GM12878 (cell line): ENCODE data around the gene KIF6. TPM values are rescaled to one million over a fixed set of nuclear protein-coding genes. Genes with fewer than 3 reads are reported as not detected.

Experiments
- ATAC-seq: fragments of 200-7000 bp; cut with Tn5 transposase; 3 replicates; pipeline ENCODE4 v1.9.1; 2020; ENCODE audit warnings: mild to moderate bottlenecking, moderate library complexity
- BruUV-seq: library from RNA; stranded (reverse); fragments of 400-500 nt; replicated peaks from 2 replicates; lab custom pipeline; 2021; lab: Mats Ljungman, UMichigan
- CTCF ChIA-PET: fragments of 300-600 bp; sonication (Branson Sonifier 250); formaldehyde crosslinking; extraction: SDS; loops from one replicate; lab custom pipeline; 2021; ENCODE audit warnings: inconsistent platforms; lab: Yijun Ruan, JAX
- POLR2A ChIA-PET: fragments of 350-600 bp; formaldehyde crosslinking; extraction: SDS; loops from one replicate; lab custom pipeline; 2021; ENCODE audit warnings: inconsistent platforms; lab: Charles Lee
- RAD21 ChIA-PET: fragments of 300-600 bp; sonication (Branson Sonifier 250); formaldehyde crosslinking; loops from one replicate; lab custom pipeline; 2023; ENCODE audit warnings: antibody characterized with exemption; ENCODE audit not compliant: unreplicated experiment; lab: Charles Lee
- SMC1A ChIA-PET: fragments of 300-600 bp; sonication (Branson Sonifier 250); formaldehyde crosslinking; loops from one replicate; lab custom pipeline; 2023; ENCODE audit not compliant: unreplicated experiment, uncharacterized antibody; lab: Charles Lee
- DNase-seq: peaks from one replicate; pipeline ENCODE4 v3.0.0-alpha.2; 2011; ENCODE audit warnings: low read depth, low spot score
- FAIRE-seq: peaks from 3 replicates; lab custom pipeline; 2011; peaks lifted over from hg19 to GRCh38; lab: Jason Lieb, UNC
- H2AFZ ChIP-seq: 2 replicates; pipeline ENCODE4 v1.6.0; 2011; ENCODE audit warnings: low read depth, low read length, control low read depth; ENCODE audit not compliant: control insufficient read depth
- H3K27ac ChIP-seq: 2 replicates; pipeline ENCODE4 v1.5.1; 2011; ENCODE audit warnings: control low read depth; ENCODE audit not compliant: control insufficient read depth, insufficient read depth
- H3K27me3 ChIP-seq, 2 experiments: replicated peaks in 1 of 2; 2 replicates each; pipeline versions ENCODE4 v1.6.0 to v1.6.1; 2011; ENCODE audit warnings: low read length in 1 of 2; ENCODE audit not compliant: control insufficient read depth in 2 of 2, insufficient read depth in 2 of 2
- H3K36me3 ChIP-seq, 2 experiments: 2 replicates each; pipeline ENCODE4 v1.5.1; 2011; ENCODE audit warnings: low read length in 1 of 2; ENCODE audit not compliant: control insufficient read depth in 2 of 2, insufficient read depth in 2 of 2
- H3K4me1 ChIP-seq: 2 replicates; pipeline ENCODE4 v1.6.1; 2011; ENCODE audit warnings: mild to moderate bottlenecking, low read length, moderate library complexity, mixed read lengths; ENCODE audit not compliant: control insufficient read depth, insufficient read depth
- H3K4me2 ChIP-seq: 2 replicates; pipeline ENCODE4 v1.6.0; 2011; ENCODE audit warnings: control low read depth; ENCODE audit not compliant: control insufficient read depth, insufficient read depth
- H3K4me3 ChIP-seq: fragments of 200-600 bp; sonication (generic); 2 replicates; pipeline ENCODE4 v1.5.1; 2016
- H3K79me2 ChIP-seq: 2 replicates; pipeline ENCODE4 v1.6.0; 2011; ENCODE audit warnings: low read length; ENCODE audit not compliant: control insufficient read depth, insufficient read depth
- H3K9ac ChIP-seq: 2 replicates; pipeline ENCODE4 v1.8.0; 2011; ENCODE audit warnings: low read length, control low read depth, mixed read lengths; ENCODE audit not compliant: control insufficient read depth, insufficient read depth
- H3K9me3 ChIP-seq: replicated peaks from 3 replicates; pipeline ENCODE4 v1.5.1; 2011; ENCODE audit warnings: mild to moderate bottlenecking, low read length; ENCODE audit not compliant: control insufficient read depth, insufficient read depth
- H4K20me1 ChIP-seq: 2 replicates; pipeline ENCODE4 v1.6.0; 2011; ENCODE audit not compliant: control insufficient read depth, insufficient read depth
- BHLHE40 ChIP-seq, 2 experiments: fragments of 450-650 bp in 1 of 2; IDR thresholded peaks; 2 replicates each; pipeline ENCODE4 v1.6.1; 2011 to 2017; ENCODE audit warnings: low read depth in 2 of 2, borderline replicate concordance in 1 of 2, improper control_type of control experiment in 1 of 2, low read length in 1 of 2, mild to moderate bottlenecking in 1 of 2
- FOXK2 ChIP-seq: fragments of 450-650 bp; IDR thresholded peaks from 2 replicates; pipeline ENCODE4 v1.6.1; 2017; ENCODE audit warnings: mild to moderate bottlenecking, moderate library complexity
- JUNB ChIP-seq: IDR thresholded peaks from 2 replicates; pipeline ENCODE4 v1.6.1; 2016; ENCODE audit warnings: antibody characterized with exemption, mild to moderate bottlenecking
- NR2F1 ChIP-seq: fragments of 450-650 bp; conservative IDR thresholded peaks from 2 replicates; pipeline ENCODE4 v1.6.1; 2017; ENCODE audit warnings: mild to moderate bottlenecking
- PAX8 ChIP-seq: fragments of 450-650 bp; IDR thresholded peaks from 2 replicates; pipeline ENCODE4 v1.6.1; 2017; ENCODE audit warnings: mild to moderate bottlenecking, moderate library complexity
- POLR2A ChIP-seq: IDR thresholded peaks from 2 replicates; pipeline ENCODE4 v1.6.1; 2011; ENCODE audit warnings: low read depth, mild to moderate bottlenecking, low read length
- ZNF274 ChIP-seq: IDR thresholded peaks from one replicate; pipeline ENCODE4 v1.8.0; 2011; ENCODE audit not compliant: insufficient read length, insufficient read depth
- ZNF384 ChIP-seq: IDR thresholded peaks from 2 replicates; pipeline ENCODE4 v1.6.1; 2012; ENCODE audit warnings: low read depth, mild to moderate bottlenecking, low read length, improper control_type of control experiment, borderline replicate concordance
- WGBS: methylation state at CpG from one replicate; pipeline ENCODE4 v1.1.6; 2016; ENCODE audit warnings: low lambda C conversion rate; ENCODE audit not compliant: insufficient replicate concordance, insufficient coverage; ENCODE audit errors: missing lambda C conversion rate; 5-methylcytosine and 5-hydroxymethylcytosine counted together
- in situ Hi-C: fragments of 300-500 bp; cut with MboI; formaldehyde crosslinking; loops from 9 replicates; pipeline ENCODE4 v1.14.3; 2018; ENCODE audit warnings: mixed read lengths
- intact Hi-C: fragments of 100-400 bp; cut with micrococcal nuclease; formaldehyde crosslinking; loops from one replicate; pipeline ENCODE4 v1.14.2; 2022; ENCODE audit not compliant: unreplicated experiment
- polyA plus RNA-seq, 11 experiments: library from polyadenylated mRNA; depleted of rRNA in 4 of 11; unstranded in 6 of 11; stranded (reverse) in 5 of 11; fragments of >200 nt; fragmentation: Nextera tagmentation in 4 of 11; fragmentation: Illumina TruSeq in 1 of 11; extraction: Ambion mirVana in 4 of 11; extraction: Trizol in 1 of 11; gene quantifications; 1 replicate in 1 of 11; 2 replicates in 10 of 11; pipeline versions ENCODE4 v1.2.1 to v1.2.3, GENCODE V29; 2011 to 2016; ENCODE audit warnings: inconsistent platforms in 2 of 11, missing spikeins in 2 of 11, low read depth in 1 of 11
- total RNA-seq, 4 experiments: library from RNA; depleted of rRNA in 3 of 4; stranded (reverse); fragments of >200 nt in 3 of 4; fragmentation: Illumina TruSeq in 1 of 4; extraction: Trizol in 1 of 4; gene quantifications; 2 replicates each; pipeline versions ENCODE4 v1.2.1 to v1.2.3, GENCODE V29; 2013 to 2021
- TF ChIP-seq, protein P1 (sequence below): fragments of 450-650 bp; IDR thresholded peaks from 2 replicates; pipeline ENCODE4 v1.6.1; 2017; ENCODE audit warnings: mild to moderate bottlenecking

The KIF6 gene
- total and polyA plus RNA-seq, 10 of the 15 experiments (the other 5 are each of a cell fraction or from before 2014, with no cell fraction given), result 0.09 to 1.0 (median 0.28) TPM

DNA sequence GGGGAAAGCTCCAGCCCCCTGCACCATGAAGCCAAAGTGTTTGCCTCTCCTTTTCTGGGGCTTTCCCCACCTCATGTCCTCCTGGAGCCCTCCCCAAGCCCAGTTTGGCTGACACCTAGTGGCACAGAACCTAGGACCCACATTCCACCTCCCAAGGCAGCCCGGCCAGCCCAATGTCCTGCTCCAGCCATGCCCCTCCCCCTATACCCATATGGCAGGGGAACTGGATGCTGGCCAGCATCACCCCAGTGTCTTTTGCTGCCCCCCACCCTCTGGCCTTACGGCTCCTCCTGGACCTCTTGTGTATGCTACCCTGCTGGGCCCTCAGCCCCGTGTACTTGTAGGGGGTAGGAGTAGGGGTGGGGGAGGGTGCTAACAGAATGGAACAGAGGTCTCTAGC is 170.1 kb downstream of the KIF6 start (continued):
- TF ChIP-seq PAX8 (no peak), JUNB (no peak), FOXK2 (no peak), BHLHE40 (IDR thresholded peaks at IDR 0.05; ENCODE audit: borderline replicate concordance in 1 of 2, low read depth in 2 of 2, low read length in 1 of 2) (no peak), ZNF274 (no peak)
- TF ChIP-seq, protein P1, sequence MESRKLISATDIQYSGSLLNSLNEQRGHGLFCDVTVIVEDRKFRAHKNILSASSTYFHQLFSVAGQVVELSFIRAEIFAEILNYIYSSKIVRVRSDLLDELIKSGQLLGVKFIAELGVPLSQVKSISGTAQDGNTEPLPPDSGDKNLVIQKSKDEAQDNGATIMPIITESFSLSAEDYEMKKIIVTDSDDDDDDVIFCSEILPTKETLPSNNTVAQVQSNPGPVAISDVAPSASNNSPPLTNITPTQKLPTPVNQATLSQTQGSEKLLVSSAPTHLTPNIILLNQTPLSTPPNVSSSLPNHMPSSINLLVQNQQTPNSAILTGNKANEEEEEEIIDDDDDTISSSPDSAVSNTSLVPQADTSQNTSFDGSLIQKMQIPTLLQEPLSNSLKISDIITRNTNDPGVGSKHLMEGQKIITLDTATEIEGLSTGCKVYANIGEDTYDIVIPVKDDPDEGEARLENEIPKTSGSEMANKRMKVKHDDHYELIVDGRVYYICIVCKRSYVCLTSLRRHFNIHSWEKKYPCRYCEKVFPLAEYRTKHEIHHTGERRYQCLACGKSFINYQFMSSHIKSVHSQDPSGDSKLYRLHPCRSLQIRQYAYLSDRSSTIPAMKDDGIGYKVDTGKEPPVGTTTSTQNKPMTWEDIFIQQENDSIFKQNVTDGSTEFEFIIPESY, result no peak

DNA sequence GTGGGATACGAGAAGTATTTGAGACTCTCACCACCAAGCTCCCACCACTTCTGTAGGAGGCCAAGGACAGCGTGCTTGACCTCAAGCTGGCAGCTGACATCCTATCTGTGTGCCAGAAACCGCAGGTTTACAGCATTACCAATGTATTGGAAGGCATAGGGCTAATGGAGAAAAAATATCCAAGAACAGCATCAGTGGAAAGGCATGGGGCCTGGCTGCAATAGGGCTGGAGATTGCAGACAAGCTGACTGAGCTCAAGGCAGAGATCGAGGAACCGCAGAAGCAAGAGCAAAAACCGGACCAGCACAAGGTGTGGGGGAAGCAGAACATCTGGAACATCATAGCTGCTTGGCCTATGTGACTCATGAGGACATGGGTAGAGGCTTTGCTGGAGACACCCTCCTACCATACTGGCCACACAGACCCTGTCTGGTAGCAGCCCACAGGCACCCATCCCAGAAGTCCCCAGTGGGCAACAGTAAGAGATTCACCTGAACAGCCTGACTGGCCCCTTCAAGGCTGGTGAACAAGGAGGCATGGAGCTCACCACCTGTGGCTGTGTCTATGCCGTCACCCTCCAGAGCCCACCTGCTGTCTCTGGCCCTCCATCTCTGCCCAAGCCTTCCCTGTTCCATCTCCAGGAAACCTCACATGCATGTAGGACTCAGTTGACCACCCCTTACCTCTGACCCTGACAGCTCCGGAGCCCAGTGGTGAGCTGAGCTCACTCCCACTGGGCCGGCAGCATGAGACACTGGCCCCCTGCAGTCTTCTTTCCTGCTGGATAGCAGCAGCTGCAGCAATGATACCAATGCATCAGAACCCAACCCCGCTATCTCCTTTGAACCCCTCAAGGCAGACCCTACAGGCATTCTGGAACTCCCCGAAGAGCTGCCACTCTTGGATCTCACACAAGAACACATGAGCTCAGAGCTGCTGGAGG is 171.1 kb downstream of the KIF6 start:
- no peak; the same call in 2 of the 3 replicates for ATAC-seq
- no peak overlapping the region for H3K27ac ChIP-seq
- TF ChIP-seq NR2F1 (no peak), POLR2A (no peak), ZNF384 (no peak)
- TF ChIP-seq, all 136 proteins: peak for 0
- ChIA-PET CTCF (interaction anchor here (0.9 to 2.8 kb wide), 2 partner anchors 10 to 70 kb away, joined by 3 to 15 read pairs; no protein-coding TSS in a partner anchor), POLR2A (interaction anchor here (0.5 to 1.3 kb wide), 3 partner anchors 10 to 27 kb away, joined by 3 to 13 read pairs (median 4); no protein-coding TSS in a partner anchor), SMC1A (interaction anchor here (1.0 to 1.6 kb wide), 3 partner anchors 10 to 103 kb away, joined by 3 to 8 read pairs (median 4); no protein-coding TSS in a partner anchor), RAD21 (interaction anchor here (1.2 kb wide), 1 partner anchor 11 kb away, joined by 3 read pairs; no protein-coding TSS in a partner anchor)
- DNase-seq (no peak), FAIRE-seq (no peak)
- Histone ChIP-seq H3K9me3 (no peaks in the 10 kb centered on the region), H3K9ac (no peak overlapping the region), H3K4me3 (no peak overlapping the region), H3K27me3 (no peaks in the 10 kb centered on the region), H4K20me1 (no peaks in the 10 kb centered on the region), H3K79me2 (no peaks in the 10 kb centered on the region), H3K36me3 (no peaks in the 10 kb centered on the region), H3K4me1 (no peaks in the 10 kb centered on the region), H3K4me2 (no peak overlapping the region), H2AFZ (no peak overlapping the region)
- in situ Hi-C loops (no loop called here), intact Hi-C loops (no loop called here)
- BruUV-seq, result no TSS peak
- 51% methylated on average over 11 of the region's 11 CpGs for WGBS
